GM21786 (cell line): ENCODE measurements around the gene TMEM260.
"Not testable (repeated sequence)": the region's sequence is repeated elsewhere in the genome, so short reads cannot be mapped to it uniquely, and the experiment has no call there.

Experiments used
- ATAC-seq: cut with Tn5 transposase; IDR thresholded peaks from one replicate; pipeline ENCODE4 v1.9.1; 2021; ENCODE audit not compliant: unreplicated experiment

Gene TMEM260

DNA sequence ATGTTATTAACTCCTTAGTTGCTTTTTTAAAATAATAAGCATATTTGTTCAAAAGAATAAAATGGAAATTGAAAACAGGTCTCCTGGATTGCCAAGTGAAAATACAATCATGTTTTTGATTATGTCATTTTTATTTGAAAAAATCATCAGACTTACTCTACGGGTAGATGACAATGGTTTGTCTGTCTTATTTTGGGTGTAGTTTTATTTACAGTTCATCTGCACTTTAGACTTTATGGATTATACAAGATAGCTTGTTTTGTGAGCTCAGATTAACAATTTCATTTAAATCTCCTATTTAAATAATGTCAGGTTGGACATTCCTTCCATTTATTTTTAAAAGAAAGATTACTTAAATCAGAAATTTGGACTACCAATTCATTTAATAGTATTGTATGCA is 14.8 kb downstream of the TMEM260 start:
- ATAC-seq: no peak

DNA sequence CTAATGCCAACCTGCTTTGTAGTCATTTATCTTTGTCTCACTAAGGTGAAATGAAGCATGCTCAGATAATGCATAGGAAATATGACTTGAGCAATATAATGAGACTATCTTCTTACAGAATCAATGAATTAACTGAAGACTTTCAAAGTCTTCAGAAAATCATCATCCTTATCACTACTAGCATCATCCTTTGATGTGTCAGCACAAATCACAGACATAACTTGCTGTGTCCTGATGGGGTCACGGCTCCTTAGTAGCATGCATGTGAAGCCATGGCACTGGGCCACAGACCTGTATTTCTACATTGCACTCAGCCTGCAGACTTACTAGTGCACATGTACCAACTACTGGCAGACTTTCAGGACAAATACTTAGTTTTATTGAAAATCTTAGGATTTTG is 18.9 kb downstream of the TMEM260 start:
- ATAC-seq: no peak

DNA sequence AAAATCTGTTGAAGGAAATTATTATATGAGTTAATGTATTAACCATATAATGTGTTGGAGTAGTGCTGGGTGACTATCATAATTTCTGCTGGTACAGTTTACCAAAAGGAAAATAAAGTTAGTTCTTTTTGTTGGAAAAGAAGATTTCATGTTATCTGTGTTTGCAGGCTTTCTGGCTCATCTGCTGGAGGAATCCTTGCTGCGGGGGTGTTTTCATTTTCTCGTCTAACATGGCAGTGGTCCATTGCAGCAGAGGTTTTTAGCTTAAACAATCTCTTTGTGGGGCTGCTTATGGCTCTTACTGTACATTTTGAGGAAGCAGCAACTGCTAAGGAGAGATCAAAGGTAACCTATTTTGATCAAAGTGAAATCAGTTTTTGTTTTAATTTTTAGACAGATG is 24.1 kb downstream of the TMEM260 start:
- no peak for ATAC-seq

DNA sequence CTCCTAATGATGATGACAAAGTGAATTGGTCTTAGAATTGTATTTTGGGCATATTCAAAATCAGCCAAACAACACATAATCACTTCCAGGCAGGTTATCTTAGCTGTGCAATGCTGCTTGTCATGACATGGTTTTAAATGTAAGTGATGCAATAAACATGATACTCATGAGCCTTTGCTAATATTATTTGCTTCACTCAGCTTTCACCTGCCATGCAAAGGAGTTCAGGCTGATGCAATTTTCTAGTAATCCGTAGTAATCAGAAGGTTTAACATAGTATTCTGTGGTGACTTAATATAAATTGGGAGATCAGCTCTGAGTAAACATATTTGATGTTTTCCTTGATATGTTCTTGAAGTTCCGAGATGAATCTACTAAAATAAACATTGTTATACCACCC is 29.1 kb downstream of the TMEM260 start:
- no peak for ATAC-seq

DNA sequence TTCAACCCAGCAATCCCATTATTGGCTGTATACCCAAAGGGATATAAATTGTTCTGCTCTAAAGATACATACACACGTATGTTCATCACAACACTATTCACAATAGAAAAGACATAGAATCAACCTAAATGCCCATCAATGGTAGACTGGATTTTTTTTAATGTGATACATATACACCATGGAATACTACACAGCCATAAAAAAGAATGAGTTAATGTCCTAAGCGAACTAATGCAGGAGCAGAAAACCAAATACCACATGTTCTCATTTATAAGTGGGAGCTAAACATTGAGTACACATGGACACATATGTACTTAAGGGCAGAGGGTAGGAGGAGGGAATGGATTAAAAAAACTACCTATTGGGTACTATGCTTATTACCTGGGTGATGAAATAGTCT is 32.1 kb downstream of the TMEM260 start:
- not testable (repeated sequence) for ATAC-seq

DNA sequence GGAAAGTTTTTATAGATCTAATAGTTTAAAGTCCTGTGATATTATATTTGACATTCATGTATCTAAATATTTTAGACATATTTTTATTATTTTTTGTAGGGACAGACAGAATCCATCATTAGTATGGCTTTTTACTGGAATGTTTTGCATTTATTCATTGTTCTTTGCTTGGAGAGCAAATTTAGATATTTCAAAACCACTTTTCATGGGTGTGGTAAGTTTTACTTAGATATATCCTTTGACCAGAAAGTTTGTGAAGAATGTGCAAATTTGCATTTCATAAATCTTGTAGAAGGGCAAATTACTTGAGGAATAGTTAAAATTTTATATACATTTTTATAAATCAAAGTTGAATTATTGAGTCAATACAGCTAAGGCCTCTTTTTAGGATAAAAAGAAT is 37.5 kb downstream of the TMEM260 start:
- ATAC-seq: no peak

DNA sequence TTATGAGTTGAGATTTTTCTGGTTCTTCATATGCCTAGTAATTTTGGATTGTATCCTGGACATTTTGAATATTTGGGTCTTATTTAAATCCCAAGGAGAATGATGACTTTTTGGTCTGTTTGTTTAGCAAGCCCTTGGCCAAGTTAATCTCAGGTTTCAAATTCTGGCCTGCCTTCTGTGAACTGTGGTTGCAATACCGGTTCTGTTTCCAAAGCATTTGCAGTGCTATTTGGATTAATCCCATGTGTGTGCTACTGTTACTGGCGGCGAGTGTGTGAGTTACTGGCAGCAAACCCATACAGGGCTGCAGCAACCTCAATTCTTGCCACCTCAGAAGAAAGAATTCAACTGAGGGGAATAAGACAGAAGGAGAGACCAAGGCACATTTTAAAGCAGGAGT is 51.1 kb downstream of the TMEM260 start:
- ATAC-seq: no peak

DNA sequence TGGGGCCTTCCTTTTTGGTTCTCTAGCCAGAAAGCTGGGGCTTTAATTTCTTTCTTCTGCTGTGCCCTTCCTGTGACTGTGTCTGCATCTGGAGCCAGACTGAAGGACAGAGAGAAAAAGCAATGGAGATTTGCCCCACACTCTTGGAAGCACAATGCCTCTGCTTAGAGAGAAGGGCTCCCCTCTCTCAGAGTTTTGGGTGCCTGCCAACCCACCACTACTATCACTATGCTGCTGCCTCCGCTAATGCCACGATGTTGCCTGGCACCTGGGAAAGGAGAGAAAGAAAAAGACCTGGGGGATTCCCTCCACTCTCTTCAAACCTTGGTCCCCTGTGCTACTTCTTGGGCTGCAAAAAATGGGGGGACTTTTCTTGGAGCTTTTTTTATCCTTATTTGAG is 52.6 kb downstream of the TMEM260 start:
- no peak for ATAC-seq

DNA sequence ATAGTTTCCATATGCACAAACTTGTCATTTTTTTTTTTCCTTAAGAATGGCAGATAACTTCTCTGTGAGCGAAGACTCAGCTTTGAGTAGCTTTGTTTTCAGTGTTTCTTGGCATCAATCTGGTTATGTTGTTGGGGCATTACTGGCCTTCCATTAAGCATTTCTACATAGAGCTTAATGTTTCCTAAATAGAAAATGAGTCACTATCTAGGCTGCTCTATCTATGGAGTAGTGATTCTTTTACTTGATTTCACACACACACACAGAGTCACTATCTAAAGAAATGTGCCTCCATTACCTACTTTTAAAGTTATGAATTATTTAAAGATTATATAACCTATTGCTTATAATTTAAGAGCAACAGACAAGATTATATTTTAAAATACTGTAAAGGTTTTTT is 53.9 kb downstream of the TMEM260 start:
- no peak for ATAC-seq

DNA sequence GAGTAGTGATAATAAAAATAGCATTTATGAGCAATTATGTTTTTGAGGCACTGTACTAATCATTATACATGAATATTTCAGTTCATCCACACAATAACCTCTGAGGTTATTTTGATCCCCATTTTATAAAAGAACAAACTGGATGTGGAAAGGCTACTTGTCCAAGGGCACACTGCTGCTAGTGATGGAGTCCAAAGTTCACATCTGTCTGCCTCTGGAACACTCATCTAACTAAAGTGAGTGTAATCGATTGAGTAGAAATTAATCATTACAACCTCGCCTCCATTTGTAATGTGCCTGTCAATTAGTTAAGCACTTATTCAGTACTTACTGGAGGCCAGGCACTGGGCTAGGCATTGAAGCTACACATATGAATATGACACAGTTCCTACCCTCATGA is 55.4 kb downstream of the TMEM260 start:
- no peak for ATAC-seq

DNA sequence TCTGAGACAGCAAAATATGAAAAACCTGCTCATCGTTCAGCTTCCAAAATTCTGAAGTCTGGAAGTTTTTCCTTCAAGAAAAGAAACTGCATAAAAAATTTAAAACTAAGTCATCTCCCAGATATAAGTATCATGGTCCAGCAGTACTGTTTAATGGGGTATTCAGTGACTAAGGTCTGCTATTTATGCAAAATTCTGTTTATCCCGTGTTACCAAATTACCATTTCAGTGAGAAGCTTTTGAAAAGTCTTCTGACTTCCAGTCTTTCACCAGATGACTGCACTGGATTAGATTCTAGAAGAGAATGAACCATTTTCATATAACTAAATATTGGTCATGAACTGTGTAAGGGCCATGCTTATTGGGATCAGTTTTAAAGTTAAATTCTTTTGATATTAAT is 67.9 kb downstream of the TMEM260 start:
- ATAC-seq: no peak

DNA sequence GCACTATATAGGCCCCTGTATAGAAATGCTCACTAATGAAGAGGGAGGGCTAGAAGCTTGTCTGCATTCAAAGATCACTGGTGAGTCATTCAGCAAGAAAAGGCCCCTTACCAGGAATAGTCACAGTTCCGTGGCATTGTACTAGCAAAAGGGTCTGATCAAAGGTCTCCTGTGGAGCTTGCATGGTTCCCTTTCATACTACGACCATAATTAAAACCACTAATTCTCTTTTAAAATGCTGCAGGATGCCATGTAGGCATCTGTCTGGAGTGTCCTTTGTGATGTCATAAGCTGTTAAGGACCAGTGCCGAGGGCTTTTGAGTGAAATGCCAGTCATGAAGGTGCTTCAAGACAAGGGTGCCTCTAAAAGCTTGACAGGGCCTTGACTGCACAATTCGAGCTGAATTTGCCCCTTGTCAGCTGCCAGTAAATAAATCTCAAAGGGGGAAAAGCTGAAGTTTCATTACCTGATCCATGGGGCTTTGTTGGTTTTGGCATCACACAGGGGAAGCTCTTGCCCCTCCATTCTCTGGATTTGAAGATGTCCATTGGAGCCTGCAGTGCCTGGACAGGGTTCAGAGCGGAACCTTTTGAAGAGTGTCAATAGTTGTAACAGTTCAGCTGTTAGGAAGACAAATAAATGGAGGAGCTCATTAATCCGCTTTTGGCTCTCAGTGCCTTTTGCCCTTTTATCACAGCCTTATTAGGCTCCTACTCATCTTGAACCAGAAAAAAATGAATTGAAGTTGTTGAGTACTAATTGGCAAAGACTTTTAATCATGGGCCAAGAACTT is 69.1 kb downstream of the TMEM260 start:
- ATAC-seq: no peak

DNA sequence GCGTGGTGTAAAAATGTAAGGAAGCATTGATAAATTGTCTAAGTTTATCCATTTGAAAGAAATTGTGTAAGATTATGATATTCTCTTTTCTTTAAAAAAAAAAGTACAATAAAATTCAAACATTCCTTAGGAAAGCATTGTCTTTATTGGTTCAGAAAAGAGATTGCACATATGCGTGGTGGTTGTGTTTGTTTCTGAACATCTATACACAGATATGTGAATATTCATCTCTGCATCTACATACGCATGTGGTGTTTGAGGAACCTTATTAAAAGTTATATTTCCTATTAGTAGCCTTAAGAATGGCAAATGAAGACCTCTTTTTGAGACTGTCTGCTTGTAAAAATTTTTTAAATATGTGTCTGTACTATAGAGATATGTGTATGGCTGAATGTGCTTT is 69.8 kb downstream of the TMEM260 start:
- no peak for ATAC-seq

DNA sequence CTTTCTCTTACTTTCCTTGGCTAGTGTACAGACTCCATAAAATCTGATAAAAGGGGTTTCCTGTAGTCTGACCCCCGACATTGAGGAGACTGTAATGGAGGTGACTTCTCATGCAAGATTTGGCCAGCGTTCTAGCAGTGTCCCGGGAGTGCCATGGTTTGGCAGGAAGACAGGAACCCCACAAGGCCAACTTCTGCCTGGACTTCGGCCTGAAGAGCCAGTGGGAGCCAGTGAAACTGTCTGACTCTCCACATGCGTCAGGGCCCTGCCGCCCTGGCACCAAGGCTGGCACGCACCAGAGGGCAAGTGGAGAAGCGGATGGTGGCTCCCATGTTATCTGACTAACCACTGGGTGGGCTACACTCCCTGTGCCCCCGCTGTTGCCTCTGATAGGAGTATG is 70.5 kb downstream of the TMEM260 start:
- ATAC-seq: no peak

DNA sequence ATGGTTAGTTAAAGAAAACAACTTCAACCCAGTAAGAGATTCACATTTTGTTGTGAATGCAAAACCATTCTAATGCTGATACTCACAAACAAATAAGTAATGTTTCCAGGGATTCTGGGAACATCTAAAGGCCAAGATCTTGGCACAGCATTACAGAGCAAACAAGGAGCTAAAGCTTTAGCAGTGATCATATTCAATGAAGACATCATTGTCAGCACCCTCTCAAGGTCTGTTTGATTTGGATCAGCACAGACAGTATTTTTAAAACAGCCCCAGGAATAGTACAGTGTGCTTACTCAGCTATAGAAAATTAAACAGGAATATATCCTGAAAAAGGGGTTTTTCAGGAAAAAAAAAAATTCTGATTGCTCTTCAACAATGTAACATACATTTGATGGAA is 71.4 kb downstream of the TMEM260 start:
- ATAC-seq: no peak

DNA sequence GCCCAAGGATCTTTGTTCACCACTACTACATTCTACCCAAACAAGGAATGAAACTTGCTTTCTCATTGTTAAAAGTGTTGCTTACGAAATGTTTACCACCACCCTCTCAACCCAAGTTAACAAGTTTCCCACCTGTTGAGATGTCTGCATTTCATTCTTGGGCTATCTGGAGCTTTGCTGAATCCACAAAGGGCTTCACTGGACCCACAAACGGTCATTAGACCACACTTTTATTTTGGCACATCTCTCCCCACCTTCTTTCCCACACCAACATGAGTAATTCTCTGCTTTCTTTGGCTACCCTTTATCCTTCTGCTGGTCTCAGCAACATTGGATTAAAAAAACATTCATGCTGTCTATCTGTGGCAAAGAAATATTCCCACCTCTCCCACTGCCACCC is 78.0 kb downstream of the TMEM260 start:
- no peak for ATAC-seq

DNA sequence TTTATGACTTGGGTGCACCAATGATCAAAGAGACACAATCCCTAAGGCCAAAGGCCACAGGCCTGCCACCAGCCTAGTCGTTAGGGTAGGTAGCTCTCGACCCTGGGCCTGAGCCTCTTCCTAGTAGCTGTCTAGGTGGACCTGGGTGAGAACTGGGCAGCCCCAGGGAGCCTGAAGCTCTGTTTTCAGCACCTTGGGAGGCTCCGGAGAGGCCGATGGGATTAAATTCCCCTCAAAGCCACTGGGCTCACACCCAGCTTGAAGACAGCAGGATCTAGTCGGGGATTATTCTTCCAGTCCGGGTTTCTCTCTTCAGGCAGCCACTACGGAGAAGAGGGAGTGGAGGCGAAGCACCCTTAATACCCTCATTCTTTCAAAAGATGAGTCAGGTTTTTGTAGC is 79.8 kb downstream of the TMEM260 start:
- ATAC-seq: no peak

DNA sequence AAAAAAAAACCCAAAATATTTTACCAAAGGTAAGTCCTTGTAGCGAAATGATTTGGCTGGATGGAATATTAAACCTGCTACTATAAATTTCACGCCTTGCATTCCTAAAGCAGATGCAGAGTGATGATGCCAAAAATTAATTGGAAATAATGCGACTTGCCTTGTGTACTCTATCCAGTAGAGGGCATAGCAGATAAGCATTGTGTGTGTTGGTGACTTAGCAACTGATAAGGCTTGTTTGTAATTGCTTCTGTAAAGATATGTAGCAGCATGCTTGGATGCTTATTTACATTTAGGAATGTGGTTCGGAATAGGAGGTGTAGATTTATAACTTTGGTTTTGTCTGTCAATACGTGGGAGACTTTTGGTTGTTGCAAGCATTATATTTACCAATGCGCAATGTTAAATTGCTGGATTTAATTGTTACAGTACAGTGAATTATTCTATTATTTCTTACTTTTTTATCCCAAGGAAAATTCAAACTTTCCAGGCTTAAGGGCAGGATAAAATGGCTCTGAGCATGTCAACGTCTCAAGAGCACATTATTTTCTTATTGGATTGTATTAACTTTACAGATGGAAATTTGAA is 80.5 kb downstream of the TMEM260 start:
- no peak for ATAC-seq

DNA sequence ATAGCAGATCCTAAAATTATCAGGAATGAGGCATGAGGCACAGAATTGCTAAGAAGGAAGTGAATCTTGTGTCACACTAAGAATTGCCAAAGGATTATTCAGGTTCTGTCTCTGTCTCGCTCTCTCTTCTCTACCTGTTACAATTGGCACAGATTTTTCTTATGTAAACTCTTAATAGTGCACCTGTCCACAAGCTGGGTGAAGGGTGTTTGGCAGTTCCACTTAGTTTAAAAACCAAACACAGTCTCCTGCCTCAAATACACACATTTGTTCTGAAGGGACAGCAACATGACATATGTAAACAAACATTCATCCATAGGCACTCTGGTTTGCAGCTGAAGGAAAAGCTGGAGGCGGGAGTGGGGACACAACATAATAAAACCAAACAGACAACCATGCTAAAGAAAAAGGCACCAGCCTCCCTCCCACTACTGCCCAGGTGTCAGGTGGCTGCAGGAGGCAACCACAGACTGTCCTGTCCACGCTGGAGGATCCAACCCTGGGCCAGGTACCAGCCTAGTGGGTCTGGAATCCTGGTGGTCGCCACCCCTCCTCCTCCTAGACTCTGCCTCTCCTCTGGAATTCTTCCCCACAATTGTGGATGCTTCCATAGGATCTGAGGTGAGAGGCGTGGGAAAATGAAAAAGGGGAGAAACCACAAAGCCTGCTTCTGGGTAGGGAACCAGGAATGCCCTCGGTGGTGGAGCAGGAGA is 81.2 kb downstream of the TMEM260 start:
- ATAC-seq: no peak

DNA sequence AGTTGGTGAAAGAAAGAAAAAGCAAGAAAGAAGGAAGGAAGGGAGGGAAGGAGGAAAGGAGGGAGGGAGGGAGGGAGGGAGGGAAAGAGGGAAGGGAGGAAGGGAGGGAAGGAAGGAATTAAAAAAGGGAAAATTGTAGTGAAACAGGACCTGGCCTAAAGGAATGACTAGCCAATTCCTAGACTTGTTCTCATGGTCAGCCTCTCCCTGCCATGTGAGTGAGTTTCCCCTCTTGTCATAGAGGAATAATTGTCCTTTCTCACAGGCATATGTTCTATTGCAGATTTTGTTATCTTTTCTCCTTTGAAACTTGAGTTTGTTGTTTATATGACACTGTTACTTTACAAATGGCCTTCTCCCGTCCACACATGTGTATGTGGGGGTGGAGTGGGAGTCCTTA is 81.9 kb downstream of the TMEM260 start:
- ATAC-seq: no peak

DNA sequence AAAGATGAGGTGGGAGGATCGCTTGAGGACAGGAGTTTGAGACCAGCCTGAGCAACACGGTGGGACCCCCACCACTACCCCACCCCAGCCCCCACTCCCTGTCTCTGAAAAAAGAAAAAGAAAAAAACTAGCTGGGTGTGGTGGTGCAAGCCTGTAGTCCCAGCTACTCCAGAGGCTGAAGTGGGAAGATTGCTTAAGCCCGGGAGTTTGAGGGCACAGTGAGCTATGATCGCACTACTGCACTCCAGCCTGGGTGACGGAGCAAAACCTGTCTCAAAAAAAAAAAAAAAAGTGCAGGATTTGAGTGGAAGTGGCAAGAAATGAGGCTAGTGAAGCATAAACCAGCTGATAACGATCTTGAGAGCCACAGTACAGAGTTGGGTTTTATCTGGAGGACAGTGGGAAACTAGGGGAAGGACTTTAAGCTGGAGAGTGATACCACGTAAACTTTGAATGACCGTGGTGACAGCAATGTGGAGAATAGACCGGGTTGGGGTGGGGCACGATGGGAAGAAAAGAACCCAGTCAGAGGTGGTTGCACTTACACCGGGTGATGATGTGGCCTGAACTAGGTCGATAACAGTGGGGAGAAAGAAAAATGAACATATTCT is 85.3 kb downstream of the TMEM260 start:
- no peak for ATAC-seq

DNA sequence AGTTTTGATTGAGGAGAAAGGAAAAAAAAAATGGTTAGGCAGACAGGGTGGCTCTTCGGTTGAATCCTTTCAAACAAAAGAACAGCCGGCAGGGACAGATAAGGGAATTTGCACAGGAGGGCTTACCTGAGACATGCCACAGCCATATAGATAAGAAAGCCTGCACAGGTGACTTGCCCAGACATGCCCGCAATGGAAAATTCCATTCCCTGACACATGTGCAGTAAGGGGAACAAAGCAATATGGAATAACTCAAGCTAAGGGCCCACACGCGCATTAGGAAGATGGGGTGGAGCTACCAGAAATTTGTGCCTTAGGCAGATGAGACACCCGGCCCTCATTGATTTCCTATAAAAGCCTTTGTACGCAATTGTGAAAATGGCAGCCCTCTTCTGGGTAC is 86.7 kb downstream of the TMEM260 start:
- no peak for ATAC-seq
